KMS-11 (cell line): ENCODE results near the gene RAD51B.
A peak's percentile ranks its signal among the peaks of the same experiment; 100 is the strongest.

Source experiments
- H2AFZ ChIP-seq: fragments of 200-600 bp; sonication (generic); 2 replicates; pipeline ENCODE4 v1.6.1; 2016; ENCODE audit warnings: antibody characterized with exemption, mixed run types, low read depth
- H3K27ac ChIP-seq: fragments of 200-600 bp; sonication (generic); 2 replicates; pipeline ENCODE4 v1.6.1; 2016; ENCODE audit warnings: mild to moderate bottlenecking, mixed run types
- H3K27me3 ChIP-seq: fragments of 200-600 bp; sonication (generic); 2 replicates; pipeline ENCODE4 v1.6.1; 2017; ENCODE audit warnings: mild to moderate bottlenecking, low read depth, mixed run types, moderate library complexity; ENCODE audit not compliant: insufficient read depth
- H3K36me3 ChIP-seq: fragments of 200-600 bp; sonication (generic); 2 replicates; pipeline ENCODE4 v1.6.1; 2017; ENCODE audit warnings: mild to moderate bottlenecking, mixed run types; ENCODE audit not compliant: insufficient read depth
- H3K4me1 ChIP-seq: fragments of 200-600 bp; sonication (generic); 2 replicates; pipeline ENCODE4 v1.6.1; 2016; ENCODE audit warnings: mild to moderate bottlenecking, low read depth, mixed run types; ENCODE audit not compliant: poor library complexity, severe bottlenecking
- H3K4me2 ChIP-seq: fragments of 200-600 bp; sonication (generic); 2 replicates; pipeline ENCODE4 v1.7.0; 2016; ENCODE audit warnings: mild to moderate bottlenecking, mixed run types
- H3K4me3 ChIP-seq: fragments of 200-600 bp; sonication (generic); IDR thresholded peaks from 2 replicates; pipeline ENCODE4 v1.6.1; 2017; ENCODE audit warnings: low read depth, low read length, mixed read lengths; ENCODE audit not compliant: insufficient read depth
- H3K79me2 ChIP-seq: fragments of 200-600 bp; sonication (generic); 2 replicates; pipeline ENCODE4 v1.6.1; 2016; ENCODE audit warnings: low read depth, mixed run types; ENCODE audit not compliant: insufficient read depth
- H3K9ac ChIP-seq: fragments of 200-600 bp; sonication (generic); 2 replicates; pipeline ENCODE4 v1.6.1; 2016; ENCODE audit warnings: mild to moderate bottlenecking, mixed run types
- H4K20me1 ChIP-seq: fragments of 200-600 bp; sonication (generic); 2 replicates; pipeline ENCODE4 v1.6.1; 2016; ENCODE audit warnings: mild to moderate bottlenecking, mixed run types; ENCODE audit not compliant: insufficient read depth
- TF ChIP-seq, protein P1 (sequence below): fragments of 200-600 bp; sonication (generic); conservative IDR thresholded peaks from 2 replicates; pipeline ENCODE4 v1.6.1; 2017; ENCODE audit warnings: low read depth, mild to moderate bottlenecking, antibody characterized with exemption, low read length, moderate library complexity, mixed read lengths

RAD51B gene

DNA sequence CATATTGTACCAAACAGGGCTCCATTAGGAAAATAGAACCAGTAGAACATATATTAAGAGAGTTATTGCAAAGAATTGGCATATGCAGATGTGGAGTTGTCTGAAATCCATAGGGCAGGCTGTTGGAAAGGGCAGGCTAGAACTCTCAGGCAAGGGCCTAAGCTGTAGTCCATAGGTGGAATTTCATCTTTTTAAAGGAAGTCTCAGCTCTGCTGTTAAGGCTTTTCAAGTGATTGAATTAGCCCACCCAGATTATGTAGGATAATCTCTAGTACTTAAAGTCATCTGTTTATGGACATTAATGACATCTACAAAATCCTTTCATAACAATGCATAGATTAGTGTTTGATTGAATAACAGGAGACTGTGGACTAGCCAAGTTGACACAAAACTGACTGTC, 59.4 kb downstream of the RAD51B start:
- Histone ChIP-seq H3K27ac (no peak overlapping the region), H3K27me3 (no peaks in the 10 kb centered on the region), H2AFZ (no peak overlapping the region), H3K4me1 (peaks cover 27% of the 10 kb centered on the region), H3K4me3 (no peak overlapping the region), H3K9ac (no peak overlapping the region), H3K36me3 (no peaks in the 10 kb centered on the region), H4K20me1 (no peaks in the 10 kb centered on the region), H3K4me2 (no peak overlapping the region), H3K79me2 (no peaks in the 10 kb centered on the region)
- TF ChIP-seq, protein P1, sequence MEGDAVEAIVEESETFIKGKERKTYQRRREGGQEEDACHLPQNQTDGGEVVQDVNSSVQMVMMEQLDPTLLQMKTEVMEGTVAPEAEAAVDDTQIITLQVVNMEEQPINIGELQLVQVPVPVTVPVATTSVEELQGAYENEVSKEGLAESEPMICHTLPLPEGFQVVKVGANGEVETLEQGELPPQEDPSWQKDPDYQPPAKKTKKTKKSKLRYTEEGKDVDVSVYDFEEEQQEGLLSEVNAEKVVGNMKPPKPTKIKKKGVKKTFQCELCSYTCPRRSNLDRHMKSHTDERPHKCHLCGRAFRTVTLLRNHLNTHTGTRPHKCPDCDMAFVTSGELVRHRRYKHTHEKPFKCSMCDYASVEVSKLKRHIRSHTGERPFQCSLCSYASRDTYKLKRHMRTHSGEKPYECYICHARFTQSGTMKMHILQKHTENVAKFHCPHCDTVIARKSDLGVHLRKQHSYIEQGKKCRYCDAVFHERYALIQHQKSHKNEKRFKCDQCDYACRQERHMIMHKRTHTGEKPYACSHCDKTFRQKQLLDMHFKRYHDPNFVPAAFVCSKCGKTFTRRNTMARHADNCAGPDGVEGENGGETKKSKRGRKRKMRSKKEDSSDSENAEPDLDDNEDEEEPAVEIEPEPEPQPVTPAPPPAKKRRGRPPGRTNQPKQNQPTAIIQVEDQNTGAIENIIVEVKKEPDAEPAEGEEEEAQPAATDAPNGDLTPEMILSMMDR = no peak

GRCh38 chr14:67881225-67881624, 61.6 kb downstream of the RAD51B start:
- no peaks in the 10 kb centered on the region for H3K36me3 ChIP-seq
- no peak overlapping the region for H2AFZ ChIP-seq
- no peaks in the 10 kb centered on the region for H3K79me2 ChIP-seq
- H3K4me2 ChIP-seq = peak overlapping the region; percentile 73
- no peak overlapping the region for H3K9ac ChIP-seq
- H3K4me1 ChIP-seq = peaks cover 27% of the 10 kb centered on the region
- TF ChIP-seq, protein P1 = no peak
- H3K27me3 ChIP-seq = no peaks in the 10 kb centered on the region
- no peak overlapping the region for H3K27ac ChIP-seq
- H4K20me1 ChIP-seq = no peaks in the 10 kb centered on the region
- H3K4me3 ChIP-seq = no peak overlapping the region

GRCh38 chr14:67882986-67883555, 63.5 kb downstream of the RAD51B start:
- Histone ChIP-seq H3K9ac (no peak overlapping the region), H3K79me2 (no peaks in the 10 kb centered on the region)
- TF ChIP-seq, protein P1 = no peak

GRCh38 chr14:67883717-67884116, 64.1 kb downstream of the RAD51B start:
- TF ChIP-seq, protein P1 = no peak; the same call in 1 of the 2 replicates
- H3K4me3 ChIP-seq = no peak overlapping the region
- no peak overlapping the region for H2AFZ ChIP-seq
- H3K27me3 ChIP-seq = no peaks in the 10 kb centered on the region
- no peak overlapping the region for H3K27ac ChIP-seq
- peaks cover 27% of the 10 kb centered on the region for H3K4me1 ChIP-seq
- no peaks in the 10 kb centered on the region for H4K20me1 ChIP-seq
- no peaks in the 10 kb centered on the region for H3K79me2 ChIP-seq
- no peaks in the 10 kb centered on the region for H3K36me3 ChIP-seq
- no peak overlapping the region for H3K9ac ChIP-seq
- no peak overlapping the region for H3K4me2 ChIP-seq

More at GRCh38 chr14:67882986-67883555, 63.5 kb downstream of the RAD51B start:
- H3K4me1 ChIP-seq = peaks cover 27% of the 10 kb centered on the region
- H2AFZ ChIP-seq = no peak overlapping the region
- H3K36me3 ChIP-seq = no peaks in the 10 kb centered on the region
- no peak overlapping the region for H3K4me2 ChIP-seq
- H4K20me1 ChIP-seq = no peaks in the 10 kb centered on the region
- no peaks in the 10 kb centered on the region for H3K27me3 ChIP-seq
- no peak overlapping the region for H3K27ac ChIP-seq
- H3K4me3 ChIP-seq = no peak overlapping the region
